Activated CD8-positive, alpha-beta memory T cell treated with anti-CD3 and anti-CD28 coated beads for 36 hours (primary cell): ENCODE results near the gene SMNDC1. TPM values are rescaled to one million over a fixed set of nuclear protein-coding genes. Genes with fewer than 3 reads are reported as not detected.

ENCODE experiments used
- total RNA-seq, 2 experiments: library from RNA; stranded (reverse); gene quantifications; one replicate each; pipeline ENCODE4 v1.2.3, GENCODE V29; 2021

The SMNDC1 gene
- total RNA-seq, 2 experiments from 2014 or later: 53.6 to 59.4 TPM

Other genes starting within 250 kb of the SMNDC1 start
- 10 to 100 TPM; 13.4 to 14.8 TPM for gene MXI1, start 97.3 kb downstream of the SMNDC1 start, total RNA-seq
- 10 to 100 TPM; 98.6 to 99.4 TPM for gene DUSP5, start 193.0 kb upstream of the SMNDC1 start, total RNA-seq